Measurements from ENCODE around the gene SNRPD2. TPM values are rescaled to one million over a fixed set of nuclear protein-coding genes. Genes with fewer than 3 reads are reported as not detected.
"Not testable (repeated sequence)": the region's sequence is repeated elsewhere in the genome, so short reads cannot be mapped to it uniquely, and the experiment has no call there.

Gene SNRPD2
- polyA plus RNA-seq (2013, experiment 1 of 2), result 496 TPM
- 551 TPM for polyA plus RNA-seq (2013, experiment 2 of 2)

DNA sequence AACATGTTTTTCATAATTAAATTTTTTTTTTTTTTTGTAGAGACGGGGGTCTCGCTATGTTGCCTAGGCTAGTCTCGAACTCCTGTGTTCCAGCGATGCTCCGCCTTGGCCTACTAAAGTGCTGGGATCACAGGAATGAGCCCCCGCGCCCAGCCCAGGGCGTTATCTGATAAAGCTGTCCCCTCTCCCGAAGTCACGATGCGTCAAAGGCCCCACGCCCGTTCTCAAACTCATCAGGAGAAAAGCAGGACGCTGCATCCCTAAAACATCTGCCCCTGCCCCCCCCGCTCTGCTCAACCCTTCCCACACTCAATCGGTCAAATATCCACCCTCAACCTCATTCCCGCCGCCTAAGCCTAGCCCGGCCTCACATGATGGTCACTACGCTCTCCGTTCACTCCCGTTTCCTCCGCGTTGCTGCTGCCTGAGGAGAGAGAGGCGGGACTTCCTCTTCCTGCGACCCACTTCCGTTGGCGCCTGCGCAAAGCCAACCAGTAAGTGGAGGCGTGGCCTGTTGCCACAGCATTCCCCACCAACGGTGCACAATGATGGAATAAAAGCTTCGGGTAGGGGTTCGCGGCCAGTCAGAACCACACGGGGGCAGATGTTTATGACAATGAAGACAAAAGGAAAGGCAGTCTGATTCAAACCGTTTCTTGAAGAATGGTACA lies at the start of gene SNRPD2:
Gene SNRPD2, minus strand, starts transcription at position 438 of the 671 bp plus-strand sequence. Its CDS starts 65 bp downstream, at position 373.
- WGBS, result under 1% methylated on average over 36 of the region's 36 CpGs

DNA sequence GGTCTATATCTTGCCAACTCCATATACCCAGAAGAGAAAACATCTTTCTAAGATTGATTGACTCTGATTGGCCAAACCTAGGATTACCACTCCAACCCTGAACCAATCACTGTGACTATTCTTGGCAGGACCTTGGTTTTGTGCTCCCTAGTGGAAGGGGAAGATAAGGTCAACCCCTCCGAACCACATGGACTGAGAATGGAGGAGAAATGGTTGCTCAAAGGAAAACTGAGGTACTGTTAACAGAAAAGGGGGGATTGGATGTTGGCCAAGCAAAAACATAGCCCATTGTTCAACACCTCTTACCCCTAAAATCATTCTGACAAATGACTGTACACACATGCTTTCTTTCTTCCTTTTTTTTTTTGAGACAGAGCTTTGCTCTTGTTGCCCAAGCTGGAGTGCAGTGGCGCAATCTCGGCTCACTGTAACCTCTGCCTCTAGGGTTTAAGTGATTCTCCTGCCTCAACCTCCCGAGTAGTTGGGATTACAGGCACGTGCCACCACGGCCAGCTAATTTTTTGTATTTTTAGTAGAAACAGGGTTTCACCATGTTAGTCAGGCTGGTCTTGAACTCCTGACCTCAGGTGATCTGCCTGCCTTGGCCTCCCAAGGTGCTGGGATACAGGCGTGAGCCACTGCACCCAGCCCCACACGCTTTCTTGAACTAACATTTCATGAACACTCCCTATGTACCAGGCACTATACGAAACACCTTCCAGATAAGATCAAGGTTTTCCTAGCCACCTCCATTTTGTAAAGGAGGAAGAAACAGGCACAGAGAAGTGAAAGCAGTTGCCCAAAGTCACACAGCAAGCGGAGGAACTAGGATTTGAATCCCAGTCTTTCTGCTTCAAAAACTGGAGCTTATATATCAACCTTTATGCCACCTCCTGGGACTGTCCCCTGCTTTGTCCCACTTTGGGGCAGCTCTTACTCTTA lies 48.0 kb upstream of the SNRPD2 start:
- H3K4me3 ChIP-seq (ENCODE audit: low read length), result no peak overlapping the region
- H3K9me3 ChIP-seq (ENCODE audit: insufficient read depth, low read depth, low read length), result no peaks in the 10 kb centered on the region
- no peak overlapping the region for H3K9ac ChIP-seq (ENCODE audit: low read depth, low read length)
- WGBS, result 92% methylated on average over 10 of the region's 10 CpGs
- H3K36me3 ChIP-seq (ENCODE audit: insufficient read depth, low read length), result no peaks in the 10 kb centered on the region
- H3K27ac ChIP-seq (ENCODE audit: low read depth, low read length), result no peak overlapping the region
- H3K4me1 ChIP-seq (ENCODE audit: insufficient read depth, low read length), result no peaks in the 10 kb centered on the region
- no peaks in the 10 kb centered on the region for H3K27me3 ChIP-seq (ENCODE audit: insufficient read depth, low read length)

More for the DNA sequence above, at the start of gene SNRPD2:
- H3K4me1 ChIP-seq (ENCODE audit: insufficient read depth, low read length), result peaks cover 3% of the 10 kb centered on the region; the same call in 1 of the 2 replicates
- peak within 1 kb of the TSS; percentile 84 for H3K27ac ChIP-seq (ENCODE audit: low read depth, low read length)
- no peaks in the 10 kb centered on the region for H3K27me3 ChIP-seq (ENCODE audit: insufficient read depth, low read length)
- peak within 1 kb of the TSS; percentile 77 for H3K4me3 ChIP-seq (ENCODE audit: low read length)
- peaks cover 55% of the 10 kb centered on the region for H3K36me3 ChIP-seq (ENCODE audit: insufficient read depth, low read length)
- H3K9ac ChIP-seq (ENCODE audit: low read depth, low read length), result peak within 1 kb of the TSS; percentile 91
- H3K9me3 ChIP-seq (ENCODE audit: insufficient read depth, low read depth, low read length), result no peaks in the 10 kb centered on the region

DNA sequence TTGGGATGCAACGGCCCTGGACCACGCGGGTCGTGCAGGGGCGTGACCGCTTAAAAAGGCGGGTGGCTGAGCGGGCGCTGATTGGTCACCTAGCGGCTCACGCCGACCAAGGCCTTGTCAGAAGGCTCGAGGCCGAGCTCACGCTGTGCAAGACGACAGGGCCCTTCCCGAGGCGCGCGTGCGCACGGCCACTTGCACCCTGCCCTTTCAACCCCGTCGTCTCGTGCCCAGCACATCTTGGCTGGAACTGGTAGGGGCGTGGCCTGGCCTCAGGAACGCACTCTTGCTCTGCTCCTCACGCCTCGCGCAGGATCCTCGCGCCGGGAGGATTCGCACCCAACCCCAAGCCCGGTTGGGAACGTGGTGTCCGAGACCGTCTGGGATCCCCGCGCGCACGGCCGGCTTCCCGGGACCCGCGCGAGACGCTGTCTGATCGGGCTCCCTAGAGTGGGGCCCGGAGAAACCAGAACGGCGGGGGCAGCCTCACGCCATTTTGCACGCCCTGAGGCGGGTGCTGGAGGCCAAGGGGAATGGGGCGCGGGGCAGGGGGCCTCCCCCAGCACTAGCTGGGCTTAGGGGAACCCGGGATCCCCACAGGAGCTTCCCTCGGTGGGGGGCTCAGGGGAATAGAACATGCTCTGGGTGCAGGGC lies 41.5 kb upstream of the SNRPD2 start, which contains the start of gene MEIOSIN:
Gene MEIOSIN, plus strand, starts transcription at position 280 of the 651 bp plus-strand sequence. CDS start 1,938 bp downstream, outside the sequence.
- WGBS, result 95% methylated on average over 59 of the region's 59 CpGs
- H3K9ac ChIP-seq (ENCODE audit: low read depth, low read length), result no peak within 1 kb of the TSS

GRCh38 chr19:45730368-45731288 lies 38.9 kb upstream of the SNRPD2 start, which contains the start of gene FBXO46:
FBXO46 (minus strand) TSS chr19:45730896; CDS start chr19:45713495, 17,401 bp downstream.
- peak within 1 kb of the TSS; percentile 87 for H3K4me3 ChIP-seq (ENCODE audit: low read length)
- H3K9me3 ChIP-seq (ENCODE audit: insufficient read depth, low read depth, low read length), result no peaks in the 10 kb centered on the region
- no peaks in the 10 kb centered on the region for H3K27me3 ChIP-seq (ENCODE audit: insufficient read depth, low read length)
- no peaks in the 10 kb centered on the region for H3K36me3 ChIP-seq (ENCODE audit: insufficient read depth, low read length)
- H3K4me1 ChIP-seq (ENCODE audit: insufficient read depth, low read length), result no peaks in the 10 kb centered on the region
- WGBS, result 2% methylated on average over 48 of the region's 48 CpGs
- peak within 1 kb of the TSS; percentile 50 for H3K27ac ChIP-seq (ENCODE audit: low read depth, low read length)
- H3K9ac ChIP-seq (ENCODE audit: low read depth, low read length), result peak within 1 kb of the TSS; percentile 79

More for the DNA sequence above, 41.5 kb upstream of the SNRPD2 start, which contains the start of gene MEIOSIN:
- Histone ChIP-seq H3K27me3 (ENCODE audit: insufficient read depth, low read length) (no peaks in the 10 kb centered on the region), H3K27ac (ENCODE audit: low read depth, low read length) (no peak within 1 kb of the TSS), H3K36me3 (ENCODE audit: insufficient read depth, low read length) (no peaks in the 10 kb centered on the region), H3K4me3 (ENCODE audit: low read length) (no peak within 1 kb of the TSS), H3K4me1 (ENCODE audit: insufficient read depth, low read length) (no peaks in the 10 kb centered on the region), H3K9me3 (ENCODE audit: insufficient read depth, low read depth, low read length) (no peaks in the 10 kb centered on the region)

DNA sequence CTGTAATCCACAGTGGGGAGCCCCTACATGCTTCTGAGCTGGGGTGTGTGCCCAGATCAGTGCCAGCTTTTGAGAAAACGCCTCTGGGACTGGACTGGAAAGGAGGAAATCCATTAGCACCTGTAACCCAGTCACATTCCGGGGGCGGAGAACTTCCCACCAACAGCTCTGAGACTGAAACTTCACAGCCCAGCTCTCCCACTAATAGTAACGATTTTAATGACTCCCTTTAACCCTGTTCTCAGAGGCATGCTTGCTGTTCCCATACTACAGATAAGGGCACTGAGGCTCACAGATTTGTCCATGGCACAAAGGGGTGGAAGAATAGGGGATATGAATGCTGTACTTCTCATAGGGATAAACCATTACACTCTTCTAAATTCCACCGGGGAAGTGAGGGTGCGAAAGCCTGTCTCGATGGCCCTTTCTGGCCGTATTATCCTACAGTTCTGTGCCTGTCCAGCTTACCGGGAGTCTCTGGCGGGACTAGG lies 38.1 kb upstream of the SNRPD2 start:
- peak overlapping the region; percentile 6; the same call in 1 of the 2 replicates for H3K27ac ChIP-seq (ENCODE audit: low read depth, low read length)
- peak overlapping the region; percentile 79 for H3K9ac ChIP-seq (ENCODE audit: low read depth, low read length)
- H3K9me3 ChIP-seq (ENCODE audit: insufficient read depth, low read depth, low read length), result no peaks in the 10 kb centered on the region
- peak overlapping the region; percentile 87 for H3K4me3 ChIP-seq (ENCODE audit: low read length)
- 5% methylated on average over 10 of the region's 10 CpGs for WGBS
- H3K27me3 ChIP-seq (ENCODE audit: insufficient read depth, low read length), result no peaks in the 10 kb centered on the region
- H3K36me3 ChIP-seq (ENCODE audit: insufficient read depth, low read length), result no peaks in the 10 kb centered on the region
- H3K4me1 ChIP-seq (ENCODE audit: insufficient read depth, low read length), result no peaks in the 10 kb centered on the region

DNA sequence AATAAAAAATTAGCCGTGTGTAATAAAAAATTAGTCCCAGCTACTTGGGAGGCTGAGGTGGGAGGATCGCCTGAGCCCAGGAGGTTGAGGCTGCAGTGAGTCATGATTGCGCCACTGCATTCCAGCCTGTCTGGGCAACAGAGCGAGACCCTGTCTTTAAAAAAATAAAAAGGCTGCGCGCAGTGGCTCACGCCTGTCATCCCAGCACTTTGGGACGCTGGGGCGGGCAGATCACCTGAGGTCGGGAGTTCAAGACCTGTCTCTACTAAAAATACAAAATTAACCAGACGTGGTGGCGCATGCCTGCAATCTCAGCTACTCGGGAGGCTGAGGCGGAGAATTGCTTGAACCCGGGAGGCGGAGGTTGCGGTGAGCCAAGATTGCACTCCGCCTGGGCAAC lies 36.9 kb upstream of the SNRPD2 start:
- H3K36me3 ChIP-seq (ENCODE audit: insufficient read depth, low read length); H3K9me3 ChIP-seq (ENCODE audit: insufficient read depth, low read depth, low read length); H3K27me3 ChIP-seq (ENCODE audit: insufficient read depth, low read length); H3K4me1 ChIP-seq (ENCODE audit: insufficient read depth, low read length); H3K27ac ChIP-seq (ENCODE audit: low read depth, low read length); H3K4me3 ChIP-seq (ENCODE audit: low read length); H3K9ac ChIP-seq (ENCODE audit: low read depth, low read length): not testable (repeated sequence)
- 94% methylated on average over 18 of the region's 18 CpGs for WGBS

DNA sequence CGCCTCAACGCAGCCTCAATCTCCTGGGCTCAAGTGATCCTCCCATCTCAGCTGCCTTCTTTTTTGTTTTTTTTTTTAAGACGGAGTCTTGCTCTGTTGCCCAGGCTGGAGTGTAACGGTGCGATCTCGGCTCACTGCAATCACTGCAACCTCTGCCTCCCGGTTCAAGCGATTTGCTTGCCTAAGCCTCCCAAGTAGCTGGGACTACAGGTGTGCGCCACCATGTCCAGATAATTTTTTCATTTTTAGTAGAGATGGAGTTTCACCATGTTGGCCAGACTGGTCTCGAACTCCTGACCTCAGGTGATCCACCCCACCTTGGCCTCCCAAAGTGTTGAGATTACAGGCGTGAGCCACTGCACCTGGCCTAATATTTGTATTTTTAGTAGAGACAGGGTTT lies 28.3 kb upstream of the SNRPD2 start:
- not testable (repeated sequence) for H3K27ac ChIP-seq (ENCODE audit: low read depth, low read length); H3K4me3 ChIP-seq (ENCODE audit: low read length); H3K9me3 ChIP-seq (ENCODE audit: insufficient read depth, low read depth, low read length); H3K9ac ChIP-seq (ENCODE audit: low read depth, low read length); H3K27me3 ChIP-seq (ENCODE audit: insufficient read depth, low read length)
- 94% methylated on average over 11 of the region's 11 CpGs for WGBS
- H3K36me3 ChIP-seq (ENCODE audit: insufficient read depth, low read length), result peaks cover 34% of the 10 kb centered on the region
- peaks cover 16% of the 10 kb centered on the region for H3K4me1 ChIP-seq (ENCODE audit: insufficient read depth, low read length)

DNA sequence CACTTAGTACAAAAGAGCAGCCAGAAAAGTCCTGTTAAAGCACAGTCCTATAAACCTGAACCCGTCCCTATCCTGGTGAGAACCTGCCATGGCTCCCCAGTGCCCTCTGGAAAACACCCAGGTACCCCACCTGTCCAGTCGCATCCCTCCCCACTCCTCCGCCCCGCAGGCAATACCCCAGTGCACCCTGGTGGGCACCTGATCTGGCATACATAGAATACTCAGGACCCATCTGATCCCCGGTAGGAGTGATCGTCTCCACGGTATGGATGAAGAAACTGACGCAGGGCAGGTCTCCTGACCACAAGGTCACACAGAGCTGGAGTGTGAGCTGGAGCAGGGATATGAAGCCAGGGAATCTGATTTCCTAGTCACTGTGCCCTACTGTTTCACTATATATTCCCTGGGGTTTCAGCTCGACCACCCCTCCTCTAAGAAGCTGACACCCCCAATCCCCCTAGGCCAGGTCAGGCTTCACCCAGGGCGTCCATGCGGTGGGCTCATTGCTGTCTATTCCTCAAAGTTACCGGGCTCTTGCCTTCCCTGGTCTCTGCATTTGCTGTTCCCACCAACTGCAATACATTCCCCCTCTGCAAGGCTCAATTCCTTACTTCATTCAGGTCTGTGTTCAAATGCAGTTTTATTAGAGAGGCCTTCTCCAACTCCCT lies 26.4 kb upstream of the SNRPD2 start:
- H3K27me3 ChIP-seq (ENCODE audit: insufficient read depth, low read length), result no peaks in the 10 kb centered on the region
- peak overlapping the region; percentile 79 for H3K9ac ChIP-seq (ENCODE audit: low read depth, low read length)
- H3K4me3 ChIP-seq (ENCODE audit: low read length), result peak overlapping the region; percentile 93
- peaks cover 19% of the 10 kb centered on the region for H3K4me1 ChIP-seq (ENCODE audit: insufficient read depth, low read length)
- H3K9me3 ChIP-seq (ENCODE audit: insufficient read depth, low read depth, low read length), result no peaks in the 10 kb centered on the region
- peak overlapping the region; percentile 96 for H3K27ac ChIP-seq (ENCODE audit: low read depth, low read length)
- WGBS, result 49% methylated on average over 12 of the region's 12 CpGs
- peaks cover 28% of the 10 kb centered on the region for H3K36me3 ChIP-seq (ENCODE audit: insufficient read depth, low read length)

DNA sequence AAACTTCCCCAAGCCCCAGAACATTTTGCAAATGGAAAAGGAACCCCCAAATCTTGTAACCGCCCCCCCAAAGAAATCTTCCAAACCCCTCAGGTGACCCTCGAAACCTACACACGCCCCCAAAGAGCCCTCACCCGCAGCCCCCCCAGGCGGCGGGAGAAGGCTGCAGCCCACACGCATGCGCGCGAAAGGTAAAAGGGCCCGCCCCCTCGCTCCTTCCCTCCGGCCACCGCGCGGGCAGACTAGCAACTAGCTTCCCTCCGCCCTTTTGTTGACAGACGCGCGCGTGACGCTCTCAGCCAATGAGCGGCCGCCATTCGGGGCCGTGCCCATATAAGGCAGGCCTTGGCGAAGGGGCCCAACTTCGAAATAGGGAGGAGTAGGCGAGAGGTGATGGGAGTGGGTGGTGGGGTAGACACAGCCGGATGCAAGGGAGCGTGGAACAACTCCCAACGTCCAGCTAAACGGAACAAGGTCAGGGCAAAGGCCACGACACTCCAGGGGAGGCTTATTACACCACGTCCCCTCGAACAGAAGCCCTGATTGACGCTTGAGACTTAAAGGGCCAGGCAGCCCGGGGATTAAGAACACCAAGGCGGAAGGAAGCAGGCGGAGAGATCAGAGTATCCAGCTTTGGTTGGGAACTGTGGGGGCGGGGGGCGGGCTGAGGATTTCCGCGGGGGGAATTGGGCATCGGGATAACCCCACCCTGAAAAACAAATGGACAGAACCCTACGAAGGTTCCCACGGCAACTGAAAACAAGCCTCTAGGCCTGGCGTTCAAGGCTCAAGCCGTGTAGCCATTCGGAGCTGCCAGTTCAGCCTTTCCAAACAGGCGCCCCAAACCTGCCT lies 25.6 kb upstream of the SNRPD2 start:
- H3K27ac ChIP-seq (ENCODE audit: low read depth, low read length), result peak overlapping the region; percentile 96
- H3K9ac ChIP-seq (ENCODE audit: low read depth, low read length), result peak overlapping the region; percentile 99
- H3K4me3 ChIP-seq (ENCODE audit: low read length), result peak overlapping the region; percentile 93
- WGBS, result 1% methylated on average over 51 of the region's 51 CpGs
- no peaks in the 10 kb centered on the region for H3K27me3 ChIP-seq (ENCODE audit: insufficient read depth, low read length)
- H3K4me1 ChIP-seq (ENCODE audit: insufficient read depth, low read length), result peaks cover 19% of the 10 kb centered on the region
- no peaks in the 10 kb centered on the region for H3K9me3 ChIP-seq (ENCODE audit: insufficient read depth, low read depth, low read length)
- peaks cover 29% of the 10 kb centered on the region for H3K36me3 ChIP-seq (ENCODE audit: insufficient read depth, low read length)

Data from HUES64 (cell line).